ENCODE results near the gene ATG7. TPM values are rescaled to one million over a fixed set of nuclear protein-coding genes. Genes with fewer than 3 reads are reported as not detected.
"Not testable (repeated sequence)": the region's sequence is repeated elsewhere in the genome, so short reads cannot be mapped to it uniquely, and the experiment has no call there.

The ATG7 gene
- total RNA-seq, 1 donor = 131 TPM

DNA sequence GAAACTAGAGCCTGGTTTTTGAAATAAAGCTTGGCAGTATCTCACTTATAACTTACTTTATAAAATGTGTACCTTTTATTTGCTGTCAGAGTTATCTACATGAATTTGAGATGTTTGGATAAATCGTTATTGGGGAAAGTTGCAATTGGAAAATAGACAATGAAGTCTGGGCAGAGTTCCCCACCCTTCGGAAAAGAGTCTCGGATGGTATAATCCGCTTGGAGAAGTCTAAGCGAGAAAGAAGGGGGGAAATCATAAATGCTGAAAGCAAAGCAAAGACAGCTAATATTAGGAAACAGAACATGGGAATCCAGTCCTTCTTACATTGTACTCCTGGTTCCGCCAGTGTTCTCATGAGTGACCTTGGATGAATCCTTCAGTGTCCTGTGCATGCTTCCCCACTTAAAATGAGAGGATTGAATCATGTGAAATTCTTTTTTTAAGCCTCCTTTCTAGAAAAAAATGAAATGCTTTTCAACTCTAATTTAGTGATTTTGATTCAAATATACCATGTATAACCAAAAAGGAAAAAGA, 162.4 kb downstream of the ATG7 start:
- no peak overlapping the region for H3K4me3 ChIP-seq (ENCODE audit: low read depth, low read length)

DNA sequence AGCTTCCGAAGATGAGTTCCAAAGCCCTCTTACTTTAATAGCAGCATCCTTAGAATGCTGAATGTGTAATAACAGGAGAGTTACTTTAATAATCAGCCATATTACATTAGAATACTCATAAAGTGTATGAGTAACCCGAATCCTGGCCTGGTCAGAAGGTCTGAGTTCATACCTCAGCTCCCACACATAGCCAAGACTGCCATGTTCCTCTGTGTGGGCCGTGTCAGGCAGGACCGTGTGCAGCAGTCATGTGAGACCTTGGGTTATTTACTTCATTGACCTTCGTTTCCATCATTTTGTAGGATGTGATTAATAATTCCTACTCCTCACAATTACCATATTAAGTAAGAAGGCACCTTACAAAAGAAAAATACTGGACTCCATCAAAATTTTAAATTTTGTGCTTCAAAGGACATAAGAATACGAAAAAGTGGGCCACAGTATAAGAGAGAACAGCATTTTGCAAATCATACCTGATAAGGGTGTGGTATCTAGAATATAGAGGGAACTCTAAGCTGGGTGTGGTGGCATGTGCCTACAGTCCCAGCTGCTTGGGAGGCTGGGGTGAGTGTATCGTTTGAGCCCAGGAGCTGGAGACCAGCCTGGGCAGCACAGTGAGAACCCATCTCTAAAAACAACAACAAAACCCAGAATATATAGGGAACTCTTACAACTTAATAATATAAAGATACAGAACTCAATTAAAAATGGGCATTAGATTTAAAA, 163.4 kb downstream of the ATG7 start:
- H3K4me3 ChIP-seq (ENCODE audit: low read depth, low read length) = no peak overlapping the region
- peak; percentile 21 for DNase-seq (ENCODE audit: low read depth)
- TF ChIP-seq, protein P1, sequence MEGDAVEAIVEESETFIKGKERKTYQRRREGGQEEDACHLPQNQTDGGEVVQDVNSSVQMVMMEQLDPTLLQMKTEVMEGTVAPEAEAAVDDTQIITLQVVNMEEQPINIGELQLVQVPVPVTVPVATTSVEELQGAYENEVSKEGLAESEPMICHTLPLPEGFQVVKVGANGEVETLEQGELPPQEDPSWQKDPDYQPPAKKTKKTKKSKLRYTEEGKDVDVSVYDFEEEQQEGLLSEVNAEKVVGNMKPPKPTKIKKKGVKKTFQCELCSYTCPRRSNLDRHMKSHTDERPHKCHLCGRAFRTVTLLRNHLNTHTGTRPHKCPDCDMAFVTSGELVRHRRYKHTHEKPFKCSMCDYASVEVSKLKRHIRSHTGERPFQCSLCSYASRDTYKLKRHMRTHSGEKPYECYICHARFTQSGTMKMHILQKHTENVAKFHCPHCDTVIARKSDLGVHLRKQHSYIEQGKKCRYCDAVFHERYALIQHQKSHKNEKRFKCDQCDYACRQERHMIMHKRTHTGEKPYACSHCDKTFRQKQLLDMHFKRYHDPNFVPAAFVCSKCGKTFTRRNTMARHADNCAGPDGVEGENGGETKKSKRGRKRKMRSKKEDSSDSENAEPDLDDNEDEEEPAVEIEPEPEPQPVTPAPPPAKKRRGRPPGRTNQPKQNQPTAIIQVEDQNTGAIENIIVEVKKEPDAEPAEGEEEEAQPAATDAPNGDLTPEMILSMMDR (IDR thresholded peaks at IDR 0.05; ENCODE audit: insufficient read depth, low read depth, low read length) = no peak

More for the DNA sequence above, 162.4 kb downstream of the ATG7 start:
- DNase-seq (ENCODE audit: low read depth) = no peak
- TF ChIP-seq, protein P1 (IDR thresholded peaks at IDR 0.05; ENCODE audit: insufficient read depth, low read depth, low read length) = no peak

DNA sequence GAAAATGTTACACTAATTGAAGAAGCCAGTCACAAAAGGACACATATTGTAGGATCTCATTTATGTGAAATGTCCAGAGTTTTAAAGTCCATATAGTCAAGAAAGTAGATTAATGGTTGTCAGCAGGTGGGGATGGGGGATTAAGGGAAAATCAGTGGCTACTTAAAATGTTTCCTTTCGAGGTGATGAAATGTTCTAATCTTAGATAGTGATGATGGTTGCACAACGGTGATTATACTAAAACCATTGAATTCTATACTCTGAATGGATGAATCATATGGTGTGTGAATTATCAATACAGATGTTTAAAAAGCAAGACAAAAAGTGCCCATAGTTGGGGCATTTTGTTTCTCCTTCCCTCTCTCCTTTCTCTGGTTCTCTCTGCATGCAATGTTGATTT, 164.6 kb downstream of the ATG7 start:
- peak; percentile 26 for DNase-seq (ENCODE audit: low read depth)
- H3K4me3 ChIP-seq (ENCODE audit: low read depth, low read length) = no peak overlapping the region
- TF ChIP-seq, protein P1 (IDR thresholded peaks at IDR 0.05; ENCODE audit: insufficient read depth, low read depth, low read length) = no peak

DNA sequence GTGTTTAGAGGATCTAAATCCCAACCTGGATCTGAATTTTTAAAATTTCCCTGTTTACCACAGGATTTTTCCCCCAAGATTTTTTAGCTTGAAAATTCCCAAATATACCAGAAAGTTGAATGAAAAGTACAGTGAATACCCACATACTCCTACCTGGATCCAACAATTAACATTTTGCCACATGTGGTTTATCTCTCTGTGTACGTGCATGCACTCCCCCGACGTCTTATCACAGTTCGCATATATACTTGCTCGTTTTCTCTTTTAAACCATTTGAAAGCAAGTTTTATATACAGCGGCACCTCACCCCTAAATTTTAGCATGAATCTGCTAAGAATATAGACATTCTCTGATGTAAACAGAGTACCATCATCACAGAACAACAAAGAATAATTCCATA, 165.3 kb downstream of the ATG7 start:
- TF ChIP-seq, protein P1 (IDR thresholded peaks at IDR 0.05; ENCODE audit: insufficient read depth, low read depth, low read length) = no peak
- DNase-seq (ENCODE audit: low read depth) = no peak
- H3K4me3 ChIP-seq (ENCODE audit: low read depth, low read length) = no peak overlapping the region

DNA sequence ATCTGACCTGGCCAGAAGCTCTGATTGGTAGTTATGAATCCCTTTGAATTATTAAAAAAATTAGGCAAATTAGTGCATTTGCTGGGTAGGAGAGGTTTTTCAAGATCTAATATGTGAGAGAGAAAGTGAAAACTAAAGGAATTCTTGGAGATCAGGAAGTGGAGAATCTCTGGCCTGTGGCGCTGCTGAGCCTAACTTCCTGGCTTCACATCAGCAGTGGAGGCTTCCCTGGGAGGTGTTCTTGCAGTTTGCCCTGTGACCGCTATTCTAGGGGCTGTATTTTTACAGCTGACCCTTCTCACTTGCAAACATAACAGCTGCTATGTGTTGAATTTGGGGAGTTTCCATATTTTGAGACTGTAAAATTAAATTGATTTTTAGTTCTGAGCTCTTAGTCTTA, 166.4 kb downstream of the ATG7 start:
- peak; percentile 61 for DNase-seq (ENCODE audit: low read depth)
- TF ChIP-seq, protein P1 (IDR thresholded peaks at IDR 0.05; ENCODE audit: insufficient read depth, low read depth, low read length) = peak; percentile 28
- H3K4me3 ChIP-seq (ENCODE audit: low read depth, low read length) = no peak overlapping the region

DNA sequence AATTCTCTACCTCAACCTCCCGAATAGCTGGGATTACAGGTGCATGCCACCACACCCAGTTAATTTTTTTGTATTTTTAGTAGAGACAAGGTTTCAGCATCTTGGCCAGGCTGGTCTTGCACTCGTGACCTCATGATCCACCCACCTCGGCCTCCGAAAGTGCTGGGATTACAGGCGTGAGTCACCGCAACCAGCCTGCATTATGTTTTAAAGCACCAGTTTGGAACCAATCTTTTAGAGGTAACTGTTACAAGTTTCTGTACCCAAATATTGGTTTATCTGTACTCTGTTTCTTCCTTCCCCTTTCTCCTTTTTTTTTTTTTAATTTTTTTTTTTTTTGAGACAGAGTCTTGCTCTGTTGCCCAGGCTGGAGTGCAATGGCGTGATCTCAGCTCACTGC, 169.1 kb downstream of the ATG7 start:
- H3K4me3 ChIP-seq (ENCODE audit: low read depth, low read length) = not testable (repeated sequence)
- DNase-seq (ENCODE audit: low read depth) = peak; percentile 41

DNA sequence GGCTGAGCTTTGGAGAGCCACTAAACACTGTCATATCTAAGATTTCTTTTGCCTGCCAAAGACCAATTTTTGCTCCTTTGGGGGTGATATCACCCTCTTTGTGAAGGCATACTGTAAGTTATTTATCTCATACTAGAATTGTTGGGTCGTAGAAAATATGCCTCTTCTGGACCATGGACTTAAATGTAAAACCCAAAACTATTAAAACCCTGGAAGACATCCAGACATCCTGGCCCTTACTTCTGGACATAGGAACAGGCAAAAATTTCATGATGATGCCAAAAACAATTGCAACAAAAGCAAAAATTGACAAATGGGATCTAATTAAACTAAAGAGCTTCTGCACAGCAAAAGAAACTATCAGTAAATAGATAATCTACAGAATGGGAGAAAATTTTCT, 172.2 kb downstream of the ATG7 start:
- DNase-seq (ENCODE audit: low read depth) = no peak
- TF ChIP-seq, protein P1 (IDR thresholded peaks at IDR 0.05; ENCODE audit: insufficient read depth, low read depth, low read length) = no peak

DNA sequence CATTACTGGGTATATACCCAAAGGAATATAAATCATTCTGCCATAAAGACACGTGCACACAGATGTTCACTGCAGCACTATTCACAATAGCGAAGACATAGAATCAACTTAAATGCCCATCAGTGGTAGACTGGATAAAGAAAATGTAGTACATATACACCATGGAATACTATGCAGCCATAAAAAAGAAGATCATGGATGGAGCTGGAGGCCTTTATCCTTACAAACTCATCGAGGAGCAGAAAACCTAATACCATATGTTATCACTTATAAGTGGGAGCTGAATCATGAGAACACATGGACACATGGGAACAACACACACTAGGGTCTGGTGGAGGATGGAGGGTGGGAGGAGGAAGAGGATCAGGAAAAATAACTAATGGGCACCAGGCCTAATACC, 173.0 kb downstream of the ATG7 start:
- H3K4me3 ChIP-seq (ENCODE audit: low read depth, low read length); DNase-seq (ENCODE audit: low read depth): not testable (repeated sequence)

More for the DNA sequence above, 172.2 kb downstream of the ATG7 start:
- no peak overlapping the region for H3K4me3 ChIP-seq (ENCODE audit: low read depth, low read length)

Data from fibroblast of villous mesenchyme (primary cell).